Upper lobe of left lung (tissue), 6 donors: ENCODE results near the gene MKNK1. TPM values are rescaled to one million over a fixed set of nuclear protein-coding genes. Genes with fewer than 3 reads are reported as not detected.
"Not testable (repeated sequence)": the region's sequence is repeated elsewhere in the genome, so short reads cannot be mapped to it uniquely, and the experiment has no call there.

Experiments used
- ATAC-seq, 2 donors: fragments of 200-7000 bp; cut with Tn5 transposase; one replicate each; pipeline ENCODE4 v1.9.1; 2022; ENCODE audit warnings: mild to moderate bottlenecking in 2 of 2, moderate library complexity in 2 of 2; ENCODE audit not compliant: low FRiP score in 2 of 2
- DNase-seq, 2 donors: peaks; one replicate each; pipeline ENCODE4 v3.0.0-alpha.2; 2019 to 2020
- H3K27ac ChIP-seq, 4 donors: fragments of 200-600 bp; sonication (generic); one replicate each; pipeline ENCODE4 v1.5.1; 2016 to 2019
- H3K27me3 ChIP-seq, 4 donors: fragments of 200-600 bp; sonication (generic); one replicate each; pipeline ENCODE4 v1.5.1; 2017 to 2019
- H3K36me3 ChIP-seq, 4 donors: fragments of 200-600 bp; sonication (generic); one replicate each; pipeline ENCODE4 v1.5.1; 2016 to 2019
- H3K4me1 ChIP-seq, 4 donors: fragments of 200-600 bp; sonication (generic); one replicate each; pipeline ENCODE4 v1.5.1; 2018 to 2019
- H3K4me3 ChIP-seq, 4 donors: fragments of 200-600 bp; sonication (generic); one replicate each; pipeline ENCODE4 v1.5.1; 2017 to 2019; ENCODE audit warnings: mild to moderate bottlenecking in 2 of 4, moderate library complexity in 1 of 4
- H3K9me3 ChIP-seq, 4 donors: fragments of 200-600 bp; sonication (generic); one replicate each; pipeline ENCODE4 v1.5.1; 2018 to 2019
- EP300 ChIP-seq, 4 donors: sonication (generic); formaldehyde crosslinking; IDR thresholded peaks; one replicate each; pipeline ENCODE4 v1.5.1; 2017; ENCODE audit warnings: antibody characterized with exemption in 4 of 4, control low read depth in 2 of 4
- POLR2A ChIP-seq, 4 donors: fragments of 450-650 bp; IDR thresholded peaks; one replicate each; pipeline ENCODE4 v1.5.1; 2016 to 2017; ENCODE audit warnings: antibody characterized with exemption in 4 of 4, mild to moderate bottlenecking in 2 of 4
- POLR2AphosphoS5 ChIP-seq, 2 donors: sonication (generic); formaldehyde crosslinking; IDR thresholded peaks; one replicate each; pipeline ENCODE4 v1.5.1; 2017; ENCODE audit warnings: antibody characterized with exemption in 2 of 2
- WGBS, 2 donors: methylation state at CpG; one replicate each; pipeline ENCODE4 v1.1.5; 2017 to 2018; 5-methylcytosine and 5-hydroxymethylcytosine counted together
- total RNA-seq, 6 donors: library from RNA; depleted of rRNA in 4 of 6; stranded (reverse); fragments of >200 nt in 4 of 6; gene quantifications; one replicate each; pipeline versions ENCODE4 v1.1.0 to v1.2.1, GENCODE V29; 2016 to 2021
- TF ChIP-seq, protein P1 (sequence below), 6 experiments: fragments of 450-650 bp in 4 of 6; fragments of 200-600 bp in 2 of 6; sonication (generic) in 2 of 6; IDR thresholded peaks; one replicate each; pipeline ENCODE4 v1.5.1; 2016 to 2019; ENCODE audit warnings: antibody characterized with exemption in 6 of 6
- donor health status: DM: no; HTN: no; CAD: no; lungs with moderate emphysema.
- donor health status: DM: no; HTN: yes; CAD: no; lungs with severe emphysema.

Gene MKNK1
- total RNA-seq: 100 to 1,000 TPM in 1 of 6 donors, 10 to 100 TPM in 5; 45.7 to 174 (median 62.2) TPM

DNA sequence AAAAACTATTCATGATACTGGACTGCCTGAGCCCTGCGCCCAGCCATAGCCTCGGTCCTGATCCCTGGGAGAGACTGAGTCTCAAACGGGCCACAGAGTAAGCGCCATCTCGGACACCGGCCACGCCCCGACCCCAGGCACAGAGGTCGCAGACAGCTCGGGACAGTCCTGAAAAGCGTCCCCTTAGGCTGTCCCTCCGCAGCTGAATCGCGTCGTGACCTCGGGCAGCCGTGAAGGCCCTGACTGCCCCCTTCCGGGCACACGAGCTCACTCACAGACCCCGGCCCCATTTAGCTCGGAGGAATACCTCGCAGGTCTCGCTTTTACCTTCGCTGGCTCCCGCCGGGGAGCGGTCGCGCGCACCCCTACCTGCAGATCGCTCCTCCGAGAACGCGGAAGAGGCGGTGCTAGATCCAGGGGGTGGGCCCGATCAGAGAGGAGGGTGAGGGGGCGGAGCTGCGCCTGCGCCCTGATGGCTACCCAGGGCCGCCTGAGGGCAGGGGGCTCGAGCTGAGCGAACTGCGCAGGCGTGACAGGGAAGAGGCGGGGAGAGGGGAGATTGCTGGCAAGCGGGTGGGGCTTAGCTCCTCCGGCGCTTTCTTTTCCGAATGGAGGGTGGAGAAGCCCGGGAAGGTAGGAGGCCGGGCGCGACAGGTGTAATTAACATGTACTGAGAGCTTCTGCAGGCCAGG lies at the start of gene MKNK1:
Gene MKNK1, minus strand, starts transcription at position 411 of the 692 bp plus-strand sequence. CDS start 20,941 bp downstream, outside the sequence.
- Histone ChIP-seq H3K4me1 (peaks cover 30 to 48% (median 37%) of the 10 kb centered on the region in 4 donors), H3K36me3 (peaks cover 6 to 14% (median 10%) of the 10 kb centered on the region in 4 donors), H3K27ac (peak within 1 kb of the TSS; percentile 76 to 98 (median 90)), H3K27me3 (no peaks in the 10 kb centered on the region), H3K9me3 (no peaks in the 10 kb centered on the region), H3K4me3 (peak within 1 kb of the TSS; percentile 65 to 95 (median 76))
- ATAC-seq: peak; percentile 98 to 99
- TF ChIP-seq, protein P1, sequence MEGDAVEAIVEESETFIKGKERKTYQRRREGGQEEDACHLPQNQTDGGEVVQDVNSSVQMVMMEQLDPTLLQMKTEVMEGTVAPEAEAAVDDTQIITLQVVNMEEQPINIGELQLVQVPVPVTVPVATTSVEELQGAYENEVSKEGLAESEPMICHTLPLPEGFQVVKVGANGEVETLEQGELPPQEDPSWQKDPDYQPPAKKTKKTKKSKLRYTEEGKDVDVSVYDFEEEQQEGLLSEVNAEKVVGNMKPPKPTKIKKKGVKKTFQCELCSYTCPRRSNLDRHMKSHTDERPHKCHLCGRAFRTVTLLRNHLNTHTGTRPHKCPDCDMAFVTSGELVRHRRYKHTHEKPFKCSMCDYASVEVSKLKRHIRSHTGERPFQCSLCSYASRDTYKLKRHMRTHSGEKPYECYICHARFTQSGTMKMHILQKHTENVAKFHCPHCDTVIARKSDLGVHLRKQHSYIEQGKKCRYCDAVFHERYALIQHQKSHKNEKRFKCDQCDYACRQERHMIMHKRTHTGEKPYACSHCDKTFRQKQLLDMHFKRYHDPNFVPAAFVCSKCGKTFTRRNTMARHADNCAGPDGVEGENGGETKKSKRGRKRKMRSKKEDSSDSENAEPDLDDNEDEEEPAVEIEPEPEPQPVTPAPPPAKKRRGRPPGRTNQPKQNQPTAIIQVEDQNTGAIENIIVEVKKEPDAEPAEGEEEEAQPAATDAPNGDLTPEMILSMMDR (IDR thresholded peaks at IDR 0.05): peak in 1 of 6 experiments; percentile 36
- TF ChIP-seq POLR2AphosphoS5 (IDR thresholded peaks at IDR 0.05) (peak; percentile 92 to 98), POLR2A (IDR thresholded peaks at IDR 0.05) (peak; percentile 35 to 98 (median 82)), EP300 (IDR thresholded peaks at IDR 0.05) (no peak)
- WGBS, 2 donors: 0% methylated on average over 34 to 37 of the region's 53 CpGs
- DNase-seq: peak; percentile 98 to 99

DNA sequence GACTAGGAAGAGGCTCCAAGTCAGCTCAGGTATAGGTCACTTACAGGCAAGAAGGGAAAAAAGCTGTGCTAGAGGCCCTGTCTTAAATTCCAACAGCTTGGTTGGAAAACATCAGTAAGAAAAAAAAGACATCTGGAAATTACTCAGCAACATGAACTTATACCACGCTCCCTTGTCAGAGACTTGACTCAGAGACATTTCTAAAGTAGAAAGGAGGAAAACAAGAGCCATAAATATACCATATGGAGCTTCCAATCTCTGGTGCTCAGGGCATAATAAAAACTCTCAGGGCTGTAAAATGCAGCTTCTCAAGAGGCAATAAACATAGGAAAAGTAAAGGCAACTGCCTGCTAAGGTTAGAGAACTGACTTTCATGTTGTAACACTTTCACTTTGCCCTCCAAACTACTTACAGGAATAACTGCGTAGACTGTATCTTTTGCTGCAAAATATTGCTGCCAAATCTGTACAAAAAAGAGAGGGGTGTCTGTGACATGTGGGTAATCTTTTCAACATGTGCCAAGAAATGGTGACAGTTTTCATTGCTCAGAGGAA lies 49.4 kb upstream of the MKNK1 start:
- DNase-seq (no peak), ATAC-seq (no peak)
- Histone ChIP-seq H3K27ac (no peak overlapping the region), H3K9me3 (peaks cover 0 to 6% (median 0%) of the 10 kb centered on the region in 4 donors), H3K36me3 (peaks cover 4 to 81% (median 26%) of the 10 kb centered on the region in 4 donors), H3K4me3 (no peak overlapping the region), H3K4me1 (no peaks in the 10 kb centered on the region), H3K27me3 (no peaks in the 10 kb centered on the region)
- 75 to 87% methylated on average over 2 of the region's 2 CpGs for WGBS, 2 donors
- TF ChIP-seq POLR2AphosphoS5 (IDR thresholded peaks at IDR 0.05): no peak
- TF ChIP-seq, protein P1 (IDR thresholded peaks at IDR 0.05): no peak

DNA sequence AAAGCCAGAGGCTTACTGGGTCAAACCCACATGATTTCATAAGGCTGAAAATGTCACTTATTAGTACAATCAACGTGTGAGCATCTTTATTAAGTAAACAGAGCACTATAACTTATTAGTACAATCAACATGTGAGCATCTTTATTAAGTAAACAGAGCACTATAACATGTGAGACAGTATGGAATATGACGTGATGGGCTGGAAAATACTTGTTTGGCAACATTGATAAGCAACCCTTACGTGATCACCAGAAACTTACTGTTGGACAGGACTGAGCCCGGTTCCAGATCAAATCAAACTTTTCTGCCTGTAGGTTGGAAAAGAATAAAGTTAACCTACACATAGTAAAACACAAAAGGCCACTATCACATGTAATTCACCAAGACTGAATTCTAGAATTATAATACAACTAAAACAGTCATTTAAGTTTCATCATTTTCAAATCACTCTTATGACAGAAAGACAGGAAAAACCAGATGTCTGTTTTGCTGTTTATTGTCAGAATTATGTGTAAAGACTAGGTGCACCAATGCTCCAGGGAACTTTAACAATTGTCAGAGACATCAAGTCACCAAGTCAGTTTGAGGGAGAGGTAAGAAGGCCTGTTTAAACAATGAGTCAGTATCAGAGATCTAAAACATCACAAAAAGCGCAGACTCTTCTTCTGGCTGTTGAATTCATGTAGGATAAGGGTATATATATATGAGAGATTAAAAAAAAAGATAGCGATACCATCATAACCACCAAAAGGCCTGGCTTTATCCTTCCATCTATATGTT lies 48.4 kb upstream of the MKNK1 start:
- Histone ChIP-seq H3K9me3 (peaks cover 0 to 6% (median 0%) of the 10 kb centered on the region in 4 donors), H3K4me3 (no peak overlapping the region), H3K4me1 (no peaks in the 10 kb centered on the region), H3K27me3 (no peaks in the 10 kb centered on the region), H3K36me3 (peaks cover under 1 to 80% (median 22%) of the 10 kb centered on the region in 4 donors), H3K27ac (no peak overlapping the region)
- 61 to 66% methylated on average over 6 of the region's 6 CpGs for WGBS, 2 donors
- ATAC-seq (no peak), DNase-seq (no peak)
- no peak for TF ChIP-seq EP300 (IDR thresholded peaks at IDR 0.05)
- no peak for TF ChIP-seq POLR2A (IDR thresholded peaks at IDR 0.05)
- TF ChIP-seq, protein P1 (IDR thresholded peaks at IDR 0.05): no peak
- no peak for TF ChIP-seq POLR2AphosphoS5 (IDR thresholded peaks at IDR 0.05)

- H3K9me3 ChIP-seq, ATAC-seq, H3K27me3 ChIP-seq, H3K4me1 ChIP-seq, H3K27ac ChIP-seq, H3K4me3 ChIP-seq, DNase-seq: not testable (repeated sequence)
- 100% methylated on average over 1 to 3 of the region's 3 CpGs for WGBS, 2 donors
- peaks cover 0 to 72% (median 24%) of the 10 kb centered on the region in 4 donors for H3K36me3 ChIP-seq
Measured at GRCh38 chr1:46651152-46651551, 47.1 kb upstream of the MKNK1 start.

DNA sequence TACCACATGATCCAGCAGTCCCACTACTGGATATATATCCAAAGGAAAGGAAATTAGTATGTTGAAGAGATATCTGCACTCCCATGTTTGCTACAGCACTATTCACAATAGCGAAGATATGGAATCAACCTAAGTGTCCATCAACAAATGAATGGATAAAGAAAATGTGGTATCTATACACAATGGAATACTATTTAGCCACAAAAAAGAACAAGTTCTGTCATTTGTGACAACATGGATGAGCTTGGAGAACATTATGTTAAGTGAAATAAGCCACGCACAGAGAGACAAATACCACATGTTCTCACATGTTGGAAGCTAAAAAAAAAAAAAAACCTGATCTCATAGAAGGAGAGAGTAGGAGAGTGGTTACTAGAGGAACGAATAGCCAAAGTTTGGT lies 46.4 kb upstream of the MKNK1 start:
- Histone ChIP-seq H3K9me3 (peaks cover 0 to 6% (median 0%) of the 10 kb centered on the region in 4 donors), H3K27me3 (no peaks in the 10 kb centered on the region), H3K36me3 (peaks cover 0 to 66% (median 22%) of the 10 kb centered on the region in 4 donors), H3K27ac (no peak overlapping the region), H3K4me1 (no peaks in the 10 kb centered on the region), H3K4me3 (no peak overlapping the region)
- DNase-seq: no peak
- WGBS, 2 donors: 97% methylated on average over 3 of the region's 3 CpGs
- ATAC-seq: no peak
- TF ChIP-seq POLR2AphosphoS5 (IDR thresholded peaks at IDR 0.05) (no peak), EP300 (IDR thresholded peaks at IDR 0.05) (no peak), POLR2A (IDR thresholded peaks at IDR 0.05) (no peak)
- TF ChIP-seq, protein P1 (IDR thresholded peaks at IDR 0.05): no peak
